ENCODE results near the gene OTOG. TPM values are rescaled to one million over a fixed set of nuclear protein-coding genes. Genes with fewer than 3 reads are reported as not detected.

Gene OTOG
- total and polyA plus RNA-seq, 11 donors, result not detected

DNA sequence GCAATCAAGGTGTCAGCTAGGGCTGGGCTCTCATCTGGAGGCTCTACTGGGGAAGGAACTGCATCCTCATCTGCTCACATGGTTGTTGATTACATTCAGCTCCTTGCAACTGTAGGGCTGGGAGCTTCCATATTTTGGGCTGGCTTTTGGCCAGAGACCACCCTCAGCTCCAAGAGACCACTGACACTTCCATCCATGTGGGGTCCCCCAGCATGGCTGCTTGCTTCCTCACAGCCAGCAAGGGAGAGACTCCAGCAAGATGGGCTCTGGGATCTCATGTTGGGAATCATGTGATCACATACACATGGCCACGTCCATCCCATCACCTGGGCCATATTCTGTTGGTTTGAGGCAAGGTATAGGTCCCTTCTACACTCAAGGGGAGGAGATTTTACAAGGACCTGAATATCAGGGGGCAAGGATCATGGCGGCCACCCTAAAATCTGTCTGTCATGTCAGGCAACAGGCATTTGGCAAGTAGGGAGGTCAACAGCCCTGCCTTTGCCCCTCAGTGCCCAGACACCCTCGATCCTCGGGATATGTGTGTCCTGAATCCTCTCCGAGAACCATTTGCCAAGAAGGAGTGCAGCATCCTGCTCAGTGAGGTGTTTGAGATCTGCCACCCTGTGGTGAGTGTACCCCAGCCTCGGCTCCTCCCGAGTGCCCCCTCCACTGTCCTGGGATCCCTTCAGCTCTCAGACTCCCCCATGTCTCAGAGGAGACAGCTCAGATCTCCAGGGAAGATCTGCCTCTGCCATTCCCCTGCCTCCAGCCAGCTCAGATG lies 48.7 kb downstream of the OTOG start:
- intact Hi-C loops (cut with DNase I), result loop anchor here in 7 of 10 donors (5.0 kb wide), 5 partner anchors 127 to 387 kb away; partner anchors contain the start of gene KCNC1 (in 1 of the 7)
- H3K4me3 ChIP-seq, result no peak overlapping the region
- H3K9me3 ChIP-seq, result no peaks in the 10 kb centered on the region
- peak in 2 of 5 donors; percentile 2 to 8 for DNase-seq
- no peak for ATAC-seq
- WGBS, 4 donors, result 67 to 85% (median 80%) methylated on average over 2 to 7 of the region's 7 CpGs
- no peaks in the 10 kb centered on the region for H3K36me3 ChIP-seq
- TF ChIP-seq POLR2A (IDR thresholded peaks at IDR 0.05), result no peak
- TF ChIP-seq, protein P1, sequence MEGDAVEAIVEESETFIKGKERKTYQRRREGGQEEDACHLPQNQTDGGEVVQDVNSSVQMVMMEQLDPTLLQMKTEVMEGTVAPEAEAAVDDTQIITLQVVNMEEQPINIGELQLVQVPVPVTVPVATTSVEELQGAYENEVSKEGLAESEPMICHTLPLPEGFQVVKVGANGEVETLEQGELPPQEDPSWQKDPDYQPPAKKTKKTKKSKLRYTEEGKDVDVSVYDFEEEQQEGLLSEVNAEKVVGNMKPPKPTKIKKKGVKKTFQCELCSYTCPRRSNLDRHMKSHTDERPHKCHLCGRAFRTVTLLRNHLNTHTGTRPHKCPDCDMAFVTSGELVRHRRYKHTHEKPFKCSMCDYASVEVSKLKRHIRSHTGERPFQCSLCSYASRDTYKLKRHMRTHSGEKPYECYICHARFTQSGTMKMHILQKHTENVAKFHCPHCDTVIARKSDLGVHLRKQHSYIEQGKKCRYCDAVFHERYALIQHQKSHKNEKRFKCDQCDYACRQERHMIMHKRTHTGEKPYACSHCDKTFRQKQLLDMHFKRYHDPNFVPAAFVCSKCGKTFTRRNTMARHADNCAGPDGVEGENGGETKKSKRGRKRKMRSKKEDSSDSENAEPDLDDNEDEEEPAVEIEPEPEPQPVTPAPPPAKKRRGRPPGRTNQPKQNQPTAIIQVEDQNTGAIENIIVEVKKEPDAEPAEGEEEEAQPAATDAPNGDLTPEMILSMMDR (IDR thresholded peaks at IDR 0.05), result no peak
- H3K27me3 ChIP-seq, result peaks cover 0 to 13% (median 0%) of the 10 kb centered on the region in 9 donors
- no peaks in the 10 kb centered on the region for H3K4me1 ChIP-seq
- no peak overlapping the region for H3K27ac ChIP-seq

DNA sequence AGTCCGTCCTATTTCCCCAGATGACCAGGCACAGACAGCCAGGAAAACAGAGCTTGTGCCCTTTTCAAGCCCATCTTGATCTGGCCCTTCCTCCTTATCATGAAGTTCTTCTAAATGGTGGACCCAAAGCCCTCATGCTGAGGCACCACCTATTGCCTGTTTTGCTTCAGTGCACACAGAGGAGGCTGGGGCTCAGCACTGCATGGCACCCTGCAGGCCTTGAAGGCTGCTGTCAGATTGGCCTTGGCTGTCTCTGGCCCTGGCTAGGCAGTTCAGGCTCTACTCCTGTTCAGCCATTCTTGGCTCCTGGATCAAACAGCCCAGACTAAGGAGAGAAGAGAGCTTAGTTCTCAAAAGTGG lies 49.2 kb downstream of the OTOG start:
- no peak overlapping the region for H3K4me3 ChIP-seq
- 63 to 74% (median 64%) methylated on average over 1 of the region's 1 CpG for WGBS, 4 donors
- TF ChIP-seq, protein P1 (IDR thresholded peaks at IDR 0.05), result no peak
- TF ChIP-seq POLR2A (IDR thresholded peaks at IDR 0.05), result no peak
- DNase-seq (peak in 1 of 5 donors; percentile 3), ATAC-seq (no peak)
- H3K36me3 ChIP-seq, result no peaks in the 10 kb centered on the region
- H3K9me3 ChIP-seq, result no peaks in the 10 kb centered on the region
- no peak overlapping the region for H3K27ac ChIP-seq
- H3K27me3 ChIP-seq, result peaks cover 0 to 13% (median 0%) of the 10 kb centered on the region in 9 donors
- intact Hi-C loops (cut with DNase I), result loop anchor here in 7 of 10 donors (5.0 kb wide), 5 partner anchors 126 to 386 kb away; partner anchors contain the start of gene KCNC1 (in 1 of the 7)
- no peaks in the 10 kb centered on the region for H3K4me1 ChIP-seq

DNA sequence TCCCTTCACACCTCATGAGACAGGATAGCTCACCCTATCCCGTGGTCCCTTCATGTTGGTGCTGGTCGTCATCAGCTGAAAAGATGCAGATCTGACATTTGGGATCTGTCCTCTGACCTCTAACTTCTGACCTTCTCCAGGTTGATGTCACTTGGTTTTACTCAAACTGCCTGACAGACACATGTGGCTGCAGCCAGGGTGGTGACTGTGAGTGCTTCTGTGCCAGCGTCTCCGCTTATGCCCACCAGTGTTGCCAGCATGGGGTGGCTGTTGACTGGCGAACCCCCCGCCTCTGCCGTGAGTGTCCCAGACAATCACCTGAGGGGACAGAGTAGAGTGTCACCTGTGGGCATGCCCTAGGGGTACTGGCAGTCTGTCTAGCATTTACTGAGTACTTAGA lies 49.7 kb downstream of the OTOG start:
- no peak for ATAC-seq
- Histone ChIP-seq H3K9me3 (no peaks in the 10 kb centered on the region), H3K36me3 (no peaks in the 10 kb centered on the region), H3K4me3 (no peak overlapping the region), H3K4me1 (no peaks in the 10 kb centered on the region), H3K27me3 (peaks cover 0 to 16% (median 0%) of the 10 kb centered on the region in 9 donors), H3K27ac (no peak overlapping the region)
- intact Hi-C loops (cut with DNase I), result loop anchor here in 7 of 10 donors (5.0 kb wide), 5 partner anchors 126 to 386 kb away; partner anchors contain the start of gene KCNC1 (in 1 of the 7)
- TF ChIP-seq, protein P1 (IDR thresholded peaks at IDR 0.05), result no peak
- TF ChIP-seq POLR2A (IDR thresholded peaks at IDR 0.05), result no peak
- no peak for DNase-seq
- WGBS, 4 donors, result 81 to 85% (median 84%) methylated on average over 6 to 7 of the region's 7 CpGs

DNA sequence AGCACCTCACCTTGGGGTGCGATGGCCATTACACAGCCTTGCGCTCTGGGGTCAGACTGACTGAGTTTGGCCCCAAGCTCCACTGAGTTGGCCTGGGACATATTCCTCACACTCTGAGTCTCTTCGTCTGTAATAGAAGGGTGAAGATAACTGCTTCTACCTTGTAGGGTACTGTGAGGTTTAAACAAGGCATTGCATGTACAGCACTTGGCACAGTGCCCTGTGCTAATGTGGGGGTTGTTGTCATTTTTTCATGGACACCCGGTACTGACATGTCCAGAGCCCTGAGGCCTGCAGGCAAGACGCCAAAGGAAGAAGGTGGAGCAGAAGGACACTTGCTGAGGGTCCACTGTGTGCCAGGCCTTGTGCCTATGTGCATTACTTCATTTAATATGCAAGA lies 50.7 kb downstream of the OTOG start:
- Histone ChIP-seq H3K27ac (no peak overlapping the region), H3K4me3 (no peak overlapping the region), H3K4me1 (no peaks in the 10 kb centered on the region), H3K27me3 (peaks cover 0 to 19% (median 0%) of the 10 kb centered on the region in 9 donors), H3K9me3 (no peaks in the 10 kb centered on the region), H3K36me3 (no peaks in the 10 kb centered on the region)
- DNase-seq, result no peak
- no peak for TF ChIP-seq POLR2A (IDR thresholded peaks at IDR 0.05)
- intact Hi-C loops (cut with DNase I), result loop anchor here (2.0 to 5.0 kb wide), 8 partner anchors 123 to 385 kb away; partner anchors contain the start of gene KCNC1 (in 1 of the 10)
- ATAC-seq, result no peak
- WGBS, 4 donors, result 50 to 55% (median 53%) methylated on average over 5 of the region's 5 CpGs
